Epithelial cell of proximal tubule (primary cell): ENCODE data around the gene PRIMPOL. TPM values are rescaled to one million over a fixed set of nuclear protein-coding genes. Genes with fewer than 3 reads are reported as not detected.
"Not testable (repeated sequence)": the region's sequence is repeated elsewhere in the genome, so short reads cannot be mapped to it uniquely, and the experiment has no call there.

ENCODE experiments used
- DNase-seq: peaks from one replicate; pipeline ENCODE4 v3.0.0-alpha.2; 2011; ENCODE audit warnings: low read depth
- H3K4me3 ChIP-seq: 2 replicates; pipeline ENCODE4 v1.5.1; 2011; ENCODE audit warnings: low read depth, mild to moderate bottlenecking, low read length
- total RNA-seq: library from RNA; depleted of rRNA; stranded (reverse); fragments of >200 nt; gene quantifications from 2 replicates; pipeline ENCODE4 v1.2.3, GENCODE V29; 2015
- TF ChIP-seq, protein P1 (sequence below): conservative IDR thresholded peaks from 2 replicates; pipeline ENCODE4 v1.5.1; 2012; ENCODE audit warnings: low read depth, mild to moderate bottlenecking, low read length

Gene PRIMPOL, protein sequence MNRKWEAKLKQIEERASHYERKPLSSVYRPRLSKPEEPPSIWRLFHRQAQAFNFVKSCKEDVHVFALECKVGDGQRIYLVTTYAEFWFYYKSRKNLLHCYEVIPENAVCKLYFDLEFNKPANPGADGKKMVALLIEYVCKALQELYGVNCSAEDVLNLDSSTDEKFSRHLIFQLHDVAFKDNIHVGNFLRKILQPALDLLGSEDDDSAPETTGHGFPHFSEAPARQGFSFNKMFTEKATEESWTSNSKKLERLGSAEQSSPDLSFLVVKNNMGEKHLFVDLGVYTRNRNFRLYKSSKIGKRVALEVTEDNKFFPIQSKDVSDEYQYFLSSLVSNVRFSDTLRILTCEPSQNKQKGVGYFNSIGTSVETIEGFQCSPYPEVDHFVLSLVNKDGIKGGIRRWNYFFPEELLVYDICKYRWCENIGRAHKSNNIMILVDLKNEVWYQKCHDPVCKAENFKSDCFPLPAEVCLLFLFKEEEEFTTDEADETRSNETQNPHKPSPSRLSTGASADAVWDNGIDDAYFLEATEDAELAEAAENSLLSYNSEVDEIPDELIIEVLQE
- total RNA-seq, result 12.4 and 16.7 TPM in 2 replicates

DNA sequence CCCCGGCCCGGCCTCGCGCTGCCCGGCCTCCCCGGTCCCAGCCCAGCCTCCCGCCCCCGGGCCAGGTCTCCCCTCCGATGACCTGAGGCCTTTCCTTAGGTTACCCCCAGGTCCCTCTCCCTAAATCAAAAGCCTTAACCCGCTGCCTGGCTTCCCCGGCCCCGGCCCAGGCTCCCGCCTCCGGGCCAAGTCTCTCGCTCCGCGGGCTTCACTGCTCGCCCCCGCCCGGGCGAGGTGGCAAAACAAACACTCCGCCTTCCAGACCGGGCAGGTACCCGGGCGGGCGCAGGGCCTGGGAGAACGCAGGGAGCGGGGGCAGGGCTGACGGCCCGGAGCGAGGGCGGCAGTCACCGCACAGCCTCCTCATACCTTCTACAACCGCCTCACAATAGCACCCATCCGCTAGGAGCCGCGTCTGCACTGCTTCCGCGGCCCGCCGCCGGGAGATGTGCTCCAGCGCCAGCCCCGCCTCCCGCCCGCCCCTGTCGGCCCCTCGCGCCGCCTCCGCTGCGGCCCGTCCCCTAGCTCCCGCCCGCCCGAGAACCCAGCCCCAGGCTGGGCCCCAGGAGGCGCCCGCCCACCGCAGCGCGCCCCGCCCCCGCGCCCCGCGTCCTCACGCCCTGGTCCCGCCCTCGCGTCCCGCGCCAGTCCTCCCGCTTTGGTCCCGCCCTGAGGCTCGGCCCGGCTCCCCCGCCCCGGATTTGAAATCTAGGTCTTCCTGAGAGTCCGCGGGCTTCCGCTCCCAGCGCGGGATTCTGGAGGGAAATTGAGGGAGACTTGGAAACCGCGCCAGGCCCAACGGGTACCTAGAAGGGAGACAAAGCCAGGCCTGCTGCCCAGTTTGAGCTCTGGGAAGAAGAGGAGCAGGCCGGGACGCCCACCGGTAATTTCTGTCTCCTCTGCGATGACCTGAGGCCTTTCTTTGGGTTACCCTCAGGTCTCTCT lies at the start of gene PRIMPOL, which contains the start of gene CASP3:
TSS of gene PRIMPOL (plus strand) at position 713 of the 945 bp plus-strand sequence. CDS start 7,403 bp downstream, outside the sequence.
TSS of gene CASP3 (minus strand) at position 422 of the 945 bp plus-strand sequence. CDS start 10,994 bp downstream, outside the sequence.
- TF ChIP-seq, protein P1, sequence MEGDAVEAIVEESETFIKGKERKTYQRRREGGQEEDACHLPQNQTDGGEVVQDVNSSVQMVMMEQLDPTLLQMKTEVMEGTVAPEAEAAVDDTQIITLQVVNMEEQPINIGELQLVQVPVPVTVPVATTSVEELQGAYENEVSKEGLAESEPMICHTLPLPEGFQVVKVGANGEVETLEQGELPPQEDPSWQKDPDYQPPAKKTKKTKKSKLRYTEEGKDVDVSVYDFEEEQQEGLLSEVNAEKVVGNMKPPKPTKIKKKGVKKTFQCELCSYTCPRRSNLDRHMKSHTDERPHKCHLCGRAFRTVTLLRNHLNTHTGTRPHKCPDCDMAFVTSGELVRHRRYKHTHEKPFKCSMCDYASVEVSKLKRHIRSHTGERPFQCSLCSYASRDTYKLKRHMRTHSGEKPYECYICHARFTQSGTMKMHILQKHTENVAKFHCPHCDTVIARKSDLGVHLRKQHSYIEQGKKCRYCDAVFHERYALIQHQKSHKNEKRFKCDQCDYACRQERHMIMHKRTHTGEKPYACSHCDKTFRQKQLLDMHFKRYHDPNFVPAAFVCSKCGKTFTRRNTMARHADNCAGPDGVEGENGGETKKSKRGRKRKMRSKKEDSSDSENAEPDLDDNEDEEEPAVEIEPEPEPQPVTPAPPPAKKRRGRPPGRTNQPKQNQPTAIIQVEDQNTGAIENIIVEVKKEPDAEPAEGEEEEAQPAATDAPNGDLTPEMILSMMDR, result peak; percentile 3
- DNase-seq, result no peak
- H3K4me3 ChIP-seq, result peak within 1 kb of the TSS; percentile 92

DNA sequence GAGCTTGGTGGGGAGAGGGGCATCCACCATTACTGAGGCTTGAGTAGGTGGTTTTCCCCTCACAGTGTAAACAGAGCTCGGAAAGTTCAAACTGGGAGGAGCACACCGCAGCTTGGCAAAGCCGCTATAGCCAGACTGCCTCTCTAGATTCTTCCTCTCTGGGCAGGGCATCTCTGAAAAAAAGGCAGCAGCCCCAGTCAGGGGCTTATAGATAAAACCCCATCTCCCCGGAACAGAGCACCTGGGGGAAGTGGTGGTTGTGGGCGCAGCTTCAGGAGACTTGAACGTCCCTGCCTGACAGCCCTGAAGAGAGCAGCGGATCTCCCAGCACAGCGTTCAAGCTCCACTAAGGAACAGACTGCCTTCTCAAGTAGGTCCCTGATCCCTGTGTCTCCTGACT lies 48.6 kb upstream of the PRIMPOL start:
- not testable (repeated sequence) for DNase-seq, H3K4me3 ChIP-seq

GRCh38 chr4:184602857-184603256 lies 46.7 kb upstream of the PRIMPOL start:
- DNase-seq, result not testable (repeated sequence)

DNA sequence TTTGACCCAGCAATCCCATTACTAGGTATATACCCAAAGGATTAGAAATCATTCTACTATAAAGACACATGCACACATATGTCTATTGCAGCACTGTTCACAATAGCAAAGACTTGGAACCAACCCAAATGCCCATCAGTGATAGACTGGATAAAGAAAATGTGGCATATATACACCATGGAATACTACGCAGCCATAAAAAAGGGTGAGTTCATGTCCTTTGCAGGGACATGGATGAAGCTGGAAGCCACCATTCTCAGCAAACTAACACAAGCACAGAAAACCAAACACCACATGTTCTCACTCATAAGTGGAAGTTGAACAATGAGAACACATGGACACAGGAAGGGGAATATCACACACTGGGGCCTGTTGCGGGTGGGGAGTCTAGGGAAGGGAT lies 42.1 kb upstream of the PRIMPOL start:
- not testable (repeated sequence) for H3K4me3 ChIP-seq, DNase-seq

More at GRCh38 chr4:184602857-184603256, 46.7 kb upstream of the PRIMPOL start:
- not testable (repeated sequence) for H3K4me3 ChIP-seq

- no peak for DNase-seq
- TF ChIP-seq, protein P1, result no peak
- H3K4me3 ChIP-seq, result no peak overlapping the region
Observed at GRCh38 chr4:184612074-184612473, 37.5 kb upstream of the PRIMPOL start.

DNA sequence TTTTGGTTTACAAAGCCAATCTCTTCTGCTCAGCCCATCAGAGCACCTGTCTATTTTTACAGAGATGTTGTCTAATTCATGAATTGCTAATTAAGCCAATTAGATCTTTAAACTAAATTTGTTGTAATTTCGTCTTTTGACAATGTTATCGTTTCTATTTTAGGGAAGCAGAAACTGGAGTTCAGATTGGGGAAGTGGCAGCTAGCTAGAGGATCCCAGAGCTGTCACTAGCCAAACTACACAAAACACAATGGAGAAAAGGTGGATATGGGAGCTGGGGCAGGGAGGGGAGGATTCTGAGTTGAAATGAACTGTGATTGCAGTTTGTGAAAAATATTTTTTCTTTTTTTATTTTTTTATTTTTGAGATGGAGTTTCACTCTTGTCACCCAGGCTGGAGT lies 36.1 kb upstream of the PRIMPOL start:
- TF ChIP-seq, protein P1, result no peak
- DNase-seq, result no peak
- no peak overlapping the region for H3K4me3 ChIP-seq

- TF ChIP-seq, protein P1, result no peak
- no peak overlapping the region for H3K4me3 ChIP-seq
Observed at GRCh38 chr4:184614509-184614908, 35.0 kb upstream of the PRIMPOL start.

GRCh38 chr4:184616168-184616567 lies 33.4 kb upstream of the PRIMPOL start:
- H3K4me3 ChIP-seq, result not testable (repeated sequence)

More at GRCh38 chr4:184614509-184614908, 35.0 kb upstream of the PRIMPOL start:
- no peak for DNase-seq

More at GRCh38 chr4:184616168-184616567, 33.4 kb upstream of the PRIMPOL start:
- not testable (repeated sequence) for DNase-seq
